Fibroblast of the aortic adventitia (primary cell): ENCODE data around the gene C4BPB. TPM values are rescaled to one million over a fixed set of nuclear protein-coding genes. Genes with fewer than 3 reads are reported as not detected.

Experiments used
- DNase-seq: peaks from one replicate; pipeline ENCODE4 v3.0.0-alpha.2; 2010; ENCODE audit warnings: low read depth
- H3K4me3 ChIP-seq: 2 replicates; pipeline ENCODE4 v1.5.1; 2011; ENCODE audit warnings: low read depth, mild to moderate bottlenecking, control low read depth, low read length, moderate library complexity
- CTCF ChIP-seq: IDR thresholded peaks from 2 replicates; pipeline ENCODE4 v1.5.1; 2011; ENCODE audit warnings: mild to moderate bottlenecking, low read length, control low read depth, inconsistent platforms; ENCODE audit not compliant: insufficient read depth
- total RNA-seq: library from RNA; depleted of rRNA; stranded (reverse); fragments of >200 nt; gene quantifications from 2 replicates; pipeline ENCODE4 v1.2.3, GENCODE V29; 2012; ENCODE audit warnings: low replicate concordance

Gene C4BPB
- total RNA-seq, 1 donor: not detected

DNA sequence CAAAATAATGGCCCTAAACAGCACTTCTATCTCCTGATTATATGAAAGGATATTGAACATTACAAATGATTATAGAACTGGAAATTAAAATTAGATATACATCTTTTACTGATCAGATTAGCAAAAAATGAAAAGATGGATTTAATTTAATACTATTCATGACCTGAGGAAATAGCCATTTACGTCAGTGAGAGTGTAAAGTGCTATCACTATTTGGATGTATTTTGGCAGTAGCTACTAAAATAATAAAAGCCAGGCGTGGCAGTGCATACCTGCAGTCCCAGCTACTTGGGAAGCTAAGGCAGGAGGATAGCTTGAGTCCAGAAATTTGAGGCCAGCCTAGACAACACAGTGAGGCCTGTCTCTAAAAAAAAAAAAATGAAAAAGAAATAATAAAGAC, 5.3 kb downstream of the C4BPB start:
- TF ChIP-seq CTCF: no peak
- H3K4me3 ChIP-seq: no peak overlapping the region
- no peak for DNase-seq

DNA sequence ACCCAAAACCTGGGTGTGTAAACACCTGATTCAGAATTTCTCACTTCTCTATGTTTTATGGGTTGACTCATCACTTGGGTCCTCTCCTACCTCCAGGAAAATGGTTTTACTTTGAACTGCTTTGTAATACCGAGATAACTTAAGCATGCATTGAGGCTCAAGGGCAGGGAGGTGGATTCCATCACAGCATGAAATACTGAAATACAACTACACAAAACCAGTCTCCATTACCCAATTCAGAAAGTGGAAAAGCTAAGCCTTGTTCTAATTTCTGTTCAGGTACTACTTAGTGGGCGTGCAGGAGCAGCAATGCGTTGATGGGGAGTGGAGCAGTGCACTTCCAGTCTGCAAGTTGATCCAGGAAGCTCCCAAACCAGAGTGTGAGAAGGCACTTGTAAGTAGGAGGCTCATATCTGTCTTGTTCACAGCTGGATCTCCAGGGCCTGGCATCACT, 9.2 kb downstream of the C4BPB start:
- no peak for TF ChIP-seq CTCF
- no peak overlapping the region for H3K4me3 ChIP-seq
- DNase-seq: no peak

GRCh38 chr1:207101720-207102119, 13.1 kb downstream of the C4BPB start:
- no peak for DNase-seq
- H3K4me3 ChIP-seq: no peak overlapping the region
- no peak for TF ChIP-seq CTCF

GRCh38 chr1:207102146-207102545, 13.5 kb downstream of the C4BPB start:
- DNase-seq: no peak
- TF ChIP-seq CTCF: no peak

DNA sequence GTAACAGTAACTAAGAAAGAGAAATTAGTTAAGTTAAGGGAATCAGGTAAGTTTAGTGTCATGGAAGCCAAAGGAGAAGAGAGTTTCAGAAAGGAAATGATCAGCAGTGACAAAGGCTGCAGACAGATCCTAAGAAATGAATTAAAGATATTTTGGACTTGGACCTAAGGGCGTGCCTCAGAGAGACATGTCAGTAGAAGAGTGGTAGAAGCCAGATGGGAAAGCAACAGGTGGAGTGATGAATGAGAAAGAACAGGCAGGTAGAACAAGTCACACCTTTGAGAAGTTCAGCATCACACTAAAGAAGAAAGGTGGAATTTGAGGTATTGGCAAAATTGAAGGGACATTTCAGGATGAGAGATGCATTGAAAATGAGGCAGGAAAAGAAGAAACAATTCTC, 14.0 kb downstream of the C4BPB start:
- no peak for TF ChIP-seq CTCF
- H3K4me3 ChIP-seq: no peak overlapping the region
- no peak for DNase-seq

More at GRCh38 chr1:207102146-207102545, 13.5 kb downstream of the C4BPB start:
- no peak overlapping the region for H3K4me3 ChIP-seq

GRCh38 chr1:207103892-207104373, 15.3 kb downstream of the C4BPB start, which contains the start of gene C4BPA:
C4BPA (plus strand) TSS chr1:207104233; CDS start chr1:207113026, 8,793 bp downstream.
- DNase-seq: no peak
- no peak within 1 kb of the TSS for H3K4me3 ChIP-seq
- TF ChIP-seq CTCF: no peak

DNA sequence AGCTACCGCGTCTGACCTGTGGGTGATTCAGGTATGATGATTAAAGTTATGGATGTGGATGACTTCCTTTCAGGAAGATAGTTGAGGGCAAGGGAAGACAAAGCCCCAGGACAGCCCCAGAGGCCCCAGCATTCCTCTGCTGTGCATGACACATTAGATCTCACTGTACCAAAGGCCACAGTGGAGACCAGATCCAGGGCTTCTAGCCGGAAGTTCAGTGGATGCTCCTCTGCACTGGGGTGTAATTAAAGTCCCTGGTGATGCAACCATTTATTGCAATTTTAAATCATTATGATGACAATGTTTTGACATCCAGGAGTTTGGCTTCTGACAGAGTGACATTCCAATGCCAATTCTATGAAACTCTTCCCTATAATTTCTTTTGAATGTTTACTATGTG, 20.3 kb downstream of the C4BPB start:
- DNase-seq: no peak
- TF ChIP-seq CTCF: no peak
- no peak overlapping the region for H3K4me3 ChIP-seq
